Left ventricle myocardium inferior (tissue), 1 donor: ENCODE data around the gene RBMS1. TPM values are rescaled to one million over a fixed set of nuclear protein-coding genes. Genes with fewer than 3 reads are reported as not detected.
A peak's percentile ranks its signal among the peaks of the same experiment; 100 is the strongest.

ENCODE experiments used
- DNase-seq: peaks from one replicate; pipeline ENCODE4 v3.0.0-alpha.2; 2020
- H3K27ac ChIP-seq: fragments of 200-600 bp; replicated peaks from 2 replicates; pipeline ENCODE4 v1.8.0; 2021
- H3K27me3 ChIP-seq: fragments of 200-600 bp; 2 replicates; pipeline ENCODE4 v1.8.0; 2021; ENCODE audit warnings: low read depth
- H3K36me3 ChIP-seq: fragments of 200-600 bp; 2 replicates; pipeline ENCODE4 v1.8.0; 2021
- H3K4me1 ChIP-seq: fragments of 200-600 bp; 2 replicates; pipeline ENCODE4 v1.8.0; 2021
- H3K4me3 ChIP-seq: fragments of 200-600 bp; 2 replicates; pipeline ENCODE4 v1.8.0; 2021; ENCODE audit warnings: mild to moderate bottlenecking, moderate library complexity
- H3K9me3 ChIP-seq: fragments of 200-600 bp; replicated peaks from 2 replicates; pipeline ENCODE4 v1.8.0; 2021
- CTCF ChIP-seq: fragments of 200-600 bp; IDR thresholded peaks from 2 replicates; pipeline ENCODE4 v1.8.0; 2021; ENCODE audit warnings: antibody characterized with exemption, mild to moderate bottlenecking, borderline replicate concordance
- intact Hi-C: fragments of 100-400 bp; cut with micrococcal nuclease; formaldehyde crosslinking; loops from one replicate; pipeline ENCODE4 v1.11.0; 2022
- total RNA-seq: library from RNA; stranded (reverse); fragmentation: NEBNext Ultra II Directional; extraction: Animal tissue kit (Norgen Biotek cat#: 25700); gene quantifications from one replicate; pipeline ENCODE4 v1.2.1, GENCODE V29; 2021
- donor health status: DM: no; HTN: yes; CAD: no; lungs with severe emphysema.

Gene RBMS1
- total RNA-seq, 1 donor from 2014 or later, result 56.2 TPM

GRCh38 chr2:160345071-160345764 lies 148.4 kb downstream of the RBMS1 start:
- H3K4me1 ChIP-seq, result peaks cover 99% of the 10 kb centered on the region
- no peaks in the 10 kb centered on the region for H3K9me3 ChIP-seq
- H3K36me3 ChIP-seq, result no peaks in the 10 kb centered on the region
- no peak overlapping the region for H3K4me3 ChIP-seq
- H3K27me3 ChIP-seq, result no peaks in the 10 kb centered on the region
- intact Hi-C loops, result no loop called here
- H3K27ac ChIP-seq, result peak overlapping the region; percentile 1
- no peak for TF ChIP-seq CTCF
- DNase-seq, result no peak

GRCh38 chr2:160343404-160343803 lies 150.2 kb downstream of the RBMS1 start:
- Histone ChIP-seq H3K27me3 (no peaks in the 10 kb centered on the region), H3K9me3 (no peaks in the 10 kb centered on the region), H3K36me3 (no peaks in the 10 kb centered on the region), H3K4me3 (no peak overlapping the region), H3K4me1 (peaks cover 99% of the 10 kb centered on the region), H3K27ac (peak overlapping the region; percentile 16)
- no peak for TF ChIP-seq CTCF
- intact Hi-C loops, result no loop called here
- no peak for DNase-seq

- intact Hi-C loops, result loop anchor here (5.0 kb wide), 1 partner anchor 83 kb away; no protein-coding TSS in a partner anchor
- Histone ChIP-seq H3K36me3 (no peaks in the 10 kb centered on the region), H3K27me3 (no peaks in the 10 kb centered on the region), H3K4me3 (no peak overlapping the region), H3K27ac (peak overlapping the region; percentile 54), H3K4me1 (peaks cover 99% of the 10 kb centered on the region), H3K9me3 (no peaks in the 10 kb centered on the region)
- DNase-seq, result no peak
- no peak for TF ChIP-seq CTCF
Observed at GRCh38 chr2:160339726-160340125, 153.9 kb downstream of the RBMS1 start.

GRCh38 chr2:160338901-160339685 lies 154.5 kb downstream of the RBMS1 start:
- Histone ChIP-seq H3K27me3 (no peaks in the 10 kb centered on the region), H3K9me3 (no peaks in the 10 kb centered on the region), H3K4me1 (peaks cover 99% of the 10 kb centered on the region), H3K27ac (peak overlapping the region; percentile 54), H3K36me3 (no peaks in the 10 kb centered on the region), H3K4me3 (no peak overlapping the region)
- intact Hi-C loops, result loop anchor here (5.0 kb wide), 1 partner anchor 83 kb away; no protein-coding TSS in a partner anchor
- no peak for TF ChIP-seq CTCF
- peak; percentile 39 for DNase-seq

- Histone ChIP-seq H3K4me3 (no peak overlapping the region), H3K27ac (peak overlapping the region; percentile 15), H3K27me3 (no peaks in the 10 kb centered on the region), H3K9me3 (no peaks in the 10 kb centered on the region), H3K4me1 (peaks cover 99% of the 10 kb centered on the region), H3K36me3 (no peaks in the 10 kb centered on the region)
- intact Hi-C loops, result loop anchor here (5.0 kb wide), 1 partner anchor 85 kb away; no protein-coding TSS in a partner anchor
- no peak for DNase-seq
- TF ChIP-seq CTCF, result no peak
Observed at GRCh38 chr2:160337728-160338127, 155.9 kb downstream of the RBMS1 start.
